NOMO-1 (cell line): Measurements from ENCODE around the gene LAMB3.

ENCODE experiments used
- DNase-seq, 2 experiments: peaks; one replicate each; lab custom pipeline; 2025; ENCODE audit not compliant: unreplicated experiment in 2 of 2; lab: John Stamatoyannopoulos, UW

LAMB3 gene

GRCh38 chr1:209598227-209598626 is 54.0 kb downstream of the LAMB3 start:
- DNase-seq = no peak

GRCh38 chr1:209597499-209597898 is 54.7 kb downstream of the LAMB3 start:
- DNase-seq = no peak

- no peak for DNase-seq
These were observed 56.5 kb downstream of the LAMB3 start for GRCh38 chr1:209595599-209596285.

GRCh38 chr1:209595028-209595427 is 57.2 kb downstream of the LAMB3 start:
- no peak for DNase-seq

- no peak for DNase-seq
These were observed 57.8 kb downstream of the LAMB3 start for GRCh38 chr1:209594440-209594839.

GRCh38 chr1:209593747-209594146 is 58.5 kb downstream of the LAMB3 start:
- DNase-seq = no peak

- no peak for DNase-seq
These were observed 61.8 kb downstream of the LAMB3 start for GRCh38 chr1:209590405-209590804.

GRCh38 chr1:209589863-209590262 is 62.4 kb downstream of the LAMB3 start:
- DNase-seq = no peak

GRCh38 chr1:209589440-209589839 is 62.8 kb downstream of the LAMB3 start:
- no peak for DNase-seq

- no peak for DNase-seq
These were observed 64.4 kb downstream of the LAMB3 start for GRCh38 chr1:209587789-209588188.

- DNase-seq = no peak
These were observed 65.9 kb downstream of the LAMB3 start for GRCh38 chr1:209586221-209586740.

GRCh38 chr1:209585672-209586071 is 66.6 kb downstream of the LAMB3 start:
- DNase-seq = peak; percentile 4 to 10

GRCh38 chr1:209585197-209585596 is 67.0 kb downstream of the LAMB3 start:
- no peak for DNase-seq

- DNase-seq = no peak
These were observed 68.0 kb downstream of the LAMB3 start for GRCh38 chr1:209584231-209584672.

GRCh38 chr1:209583408-209583807 is 68.8 kb downstream of the LAMB3 start, which contains the start of gene CAMK1G:
TSS of gene CAMK1G (plus strand) at chr1:209583714. CDS start at chr1:209594984, 11,270 bp downstream.
- DNase-seq = no peak

- no peak for DNase-seq
These were observed 71.6 kb downstream of the LAMB3 start for GRCh38 chr1:209580577-209580976.

- no peak for DNase-seq
These were observed 74.9 kb downstream of the LAMB3 start for GRCh38 chr1:209577346-209577745.

GRCh38 chr1:209576392-209577197 is 75.6 kb downstream of the LAMB3 start:
- DNase-seq = peak; percentile 11 to 27

- peak in 1 of 2 experiments; percentile 32 for DNase-seq
These were observed 81.5 kb downstream of the LAMB3 start for GRCh38 chr1:209570743-209571142.

GRCh38 chr1:209569455-209570207 is 82.6 kb downstream of the LAMB3 start:
- DNase-seq = peak in 1 of 2 experiments; percentile 57

GRCh38 chr1:209567698-209568175 is 84.5 kb downstream of the LAMB3 start:
- no peak for DNase-seq
